GM13977 (cell line): ENCODE measurements around the gene CDK19.
"Not testable (repeated sequence)": the region's sequence is repeated elsewhere in the genome, so short reads cannot be mapped to it uniquely, and the experiment has no call there.

Source experiments
- DNase-seq: peaks from one replicate; pipeline ENCODE4 v3.0.0; 2012; ENCODE audit warnings: low spot score
- in situ Hi-C: fragments of 300-500 bp; cut with MboI; formaldehyde crosslinking; loops from one replicate; pipeline ENCODE4 v1.12.0; 2022; ENCODE audit warnings: low sequenced_read_pairs, low pct_unique_long_range_greater_than_20kb, mixed read lengths, inconsistent platforms; ENCODE audit not compliant: unreplicated experiment
- TF ChIP-seq, protein P1 (sequence below): IDR thresholded peaks from 2 replicates; pipeline ENCODE4 v1.5.1; 2012; ENCODE audit warnings: mild to moderate bottlenecking, control low read depth; ENCODE audit not compliant: insufficient read depth; ENCODE audit errors: extremely low read depth, missing control alignments

The CDK19 gene

DNA sequence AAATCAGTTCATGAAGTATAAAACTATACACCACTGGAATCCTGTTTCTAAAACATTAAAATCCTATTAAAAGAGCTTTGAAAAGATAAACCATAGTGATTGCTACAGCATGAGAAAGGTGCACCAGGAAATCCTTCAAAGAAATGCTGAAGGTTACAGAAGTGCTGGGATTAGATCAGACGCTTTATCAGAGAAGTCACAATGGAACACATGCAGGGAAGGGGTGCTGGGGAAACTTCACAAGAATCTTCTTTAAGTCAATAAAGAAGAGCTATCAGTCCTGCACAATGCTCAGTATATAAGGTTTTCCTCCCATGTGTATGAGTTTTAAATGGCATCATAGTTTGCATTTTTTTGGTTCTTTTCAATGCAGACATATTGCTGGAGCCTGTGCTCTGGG is 201.2 kb downstream of the CDK19 start:
- no peak for DNase-seq
- in situ Hi-C loops, result no loop called here
- TF ChIP-seq, protein P1, sequence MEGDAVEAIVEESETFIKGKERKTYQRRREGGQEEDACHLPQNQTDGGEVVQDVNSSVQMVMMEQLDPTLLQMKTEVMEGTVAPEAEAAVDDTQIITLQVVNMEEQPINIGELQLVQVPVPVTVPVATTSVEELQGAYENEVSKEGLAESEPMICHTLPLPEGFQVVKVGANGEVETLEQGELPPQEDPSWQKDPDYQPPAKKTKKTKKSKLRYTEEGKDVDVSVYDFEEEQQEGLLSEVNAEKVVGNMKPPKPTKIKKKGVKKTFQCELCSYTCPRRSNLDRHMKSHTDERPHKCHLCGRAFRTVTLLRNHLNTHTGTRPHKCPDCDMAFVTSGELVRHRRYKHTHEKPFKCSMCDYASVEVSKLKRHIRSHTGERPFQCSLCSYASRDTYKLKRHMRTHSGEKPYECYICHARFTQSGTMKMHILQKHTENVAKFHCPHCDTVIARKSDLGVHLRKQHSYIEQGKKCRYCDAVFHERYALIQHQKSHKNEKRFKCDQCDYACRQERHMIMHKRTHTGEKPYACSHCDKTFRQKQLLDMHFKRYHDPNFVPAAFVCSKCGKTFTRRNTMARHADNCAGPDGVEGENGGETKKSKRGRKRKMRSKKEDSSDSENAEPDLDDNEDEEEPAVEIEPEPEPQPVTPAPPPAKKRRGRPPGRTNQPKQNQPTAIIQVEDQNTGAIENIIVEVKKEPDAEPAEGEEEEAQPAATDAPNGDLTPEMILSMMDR, result no peak

DNA sequence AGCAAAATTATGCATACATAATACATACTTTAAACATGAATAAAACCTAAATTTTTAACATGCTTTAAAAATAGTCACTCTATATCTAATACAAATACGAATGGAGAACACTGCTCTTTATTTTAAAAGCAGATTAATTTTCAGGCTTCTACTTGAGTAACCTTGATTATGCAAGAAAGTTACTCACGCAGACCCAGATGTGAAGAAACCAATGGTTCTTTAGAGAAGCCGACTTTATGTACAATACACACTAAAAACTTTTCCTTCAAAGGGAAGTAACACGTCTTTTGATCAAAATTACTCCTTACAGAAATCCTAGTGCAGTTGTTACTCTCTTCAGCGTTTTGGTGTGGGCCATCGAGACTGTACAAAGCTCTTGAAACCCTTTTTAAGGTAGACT is 201.9 kb downstream of the CDK19 start:
- in situ Hi-C loops, result no loop called here
- no peak for DNase-seq
- TF ChIP-seq, protein P1, result no peak

DNA sequence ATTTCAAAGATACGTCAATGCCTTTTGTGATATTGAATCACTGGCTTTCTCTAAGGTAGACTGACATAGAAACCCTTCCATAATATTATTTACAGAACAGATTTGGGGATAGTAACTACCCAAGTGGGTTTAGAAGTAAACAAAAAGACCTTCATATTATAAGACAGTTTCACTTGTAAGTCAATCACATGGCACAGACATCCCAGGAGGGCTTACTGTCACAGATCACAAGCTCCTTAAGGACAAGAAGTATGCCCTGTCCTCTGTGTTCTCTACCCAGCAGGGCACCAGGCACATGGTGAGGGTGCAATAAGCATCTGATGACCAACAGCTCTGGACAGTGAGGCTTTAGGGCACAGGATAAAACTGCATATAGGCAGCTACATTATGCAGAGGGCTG is 203.0 kb downstream of the CDK19 start:
- in situ Hi-C loops, result no loop called here
- TF ChIP-seq, protein P1, result no peak
- no peak for DNase-seq

DNA sequence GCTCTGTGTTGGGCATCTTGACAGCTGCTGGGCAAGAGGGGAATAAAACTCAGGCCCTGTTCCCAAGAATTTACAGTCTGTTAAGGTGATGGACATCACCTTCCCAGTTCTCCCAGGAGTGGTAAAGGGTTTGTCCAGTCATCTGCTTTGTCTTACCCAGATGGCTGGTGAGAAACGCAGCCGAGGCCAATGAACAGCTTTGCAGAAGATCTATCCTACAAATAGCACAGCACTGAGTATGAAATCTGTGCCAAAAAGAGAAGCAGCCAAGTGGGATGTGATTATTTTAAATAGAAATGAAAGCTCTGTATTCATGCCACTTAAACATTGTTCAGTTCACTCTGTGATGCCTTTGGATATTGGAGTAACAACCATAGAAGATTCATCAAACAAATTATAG is 206.2 kb downstream of the CDK19 start:
- DNase-seq, result no peak
- TF ChIP-seq, protein P1, result no peak
- in situ Hi-C loops, result no loop called here

DNA sequence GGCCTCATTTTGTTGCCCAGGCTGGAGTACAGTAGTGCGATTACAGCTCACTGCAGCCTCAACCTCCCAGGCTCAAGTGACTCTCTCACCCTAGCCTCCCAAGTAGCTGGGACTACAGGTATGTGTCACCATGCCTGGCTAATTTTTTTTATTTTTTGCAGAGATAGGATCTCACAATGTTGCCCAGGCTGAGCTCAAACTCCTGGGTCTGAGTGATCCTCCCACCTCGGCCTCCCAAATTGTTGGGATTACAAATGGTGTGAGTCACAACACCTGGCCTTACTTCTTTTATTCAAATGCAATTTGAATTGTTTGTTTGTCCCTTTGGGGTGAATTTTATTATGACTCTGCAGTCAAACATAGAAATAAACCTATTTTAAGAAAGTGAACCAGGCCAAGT is 207.1 kb downstream of the CDK19 start:
- TF ChIP-seq, protein P1, result no peak
- in situ Hi-C loops, result no loop called here
- no peak for DNase-seq

DNA sequence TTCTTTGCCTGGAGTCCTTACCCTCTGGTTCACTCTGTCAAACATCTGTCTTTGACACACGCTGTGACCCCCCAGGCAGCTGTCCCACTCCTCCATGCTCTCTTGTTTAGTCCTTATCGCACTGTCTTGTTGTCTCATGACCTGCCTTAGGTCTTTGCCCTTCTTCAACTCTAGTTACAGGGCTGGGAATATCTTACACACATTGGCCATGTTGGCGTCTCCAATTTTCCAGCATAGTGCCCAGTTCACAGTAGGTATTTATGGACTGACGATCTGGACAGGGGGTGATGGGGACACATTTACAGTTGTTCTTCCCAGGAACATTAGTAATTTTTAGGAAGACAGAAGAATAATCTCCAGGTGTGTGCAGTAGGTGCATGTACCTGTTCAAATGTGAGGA is 209.1 kb downstream of the CDK19 start:
- TF ChIP-seq, protein P1, result no peak
- in situ Hi-C loops, result no loop called here
- no peak for DNase-seq

DNA sequence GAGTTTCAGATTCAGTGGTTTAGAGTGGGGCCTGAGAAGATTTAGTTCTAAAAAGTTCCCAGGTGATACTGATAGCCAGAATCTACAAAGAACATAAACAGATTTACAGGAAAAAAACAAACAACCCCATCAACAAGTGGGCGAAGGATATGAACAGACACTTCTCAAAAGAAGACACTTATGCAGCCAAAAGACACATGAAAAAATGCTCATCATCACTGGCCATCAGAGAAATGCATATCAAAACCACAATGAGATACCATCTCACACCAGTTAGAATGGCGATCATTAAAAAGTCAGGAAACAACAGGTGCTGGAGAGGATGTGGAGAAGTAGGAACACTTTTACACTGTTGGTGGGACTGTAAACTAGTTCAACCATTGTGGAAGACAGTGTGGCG is 214.6 kb downstream of the CDK19 start:
- DNase-seq, in situ Hi-C loops: not testable (repeated sequence)

DNA sequence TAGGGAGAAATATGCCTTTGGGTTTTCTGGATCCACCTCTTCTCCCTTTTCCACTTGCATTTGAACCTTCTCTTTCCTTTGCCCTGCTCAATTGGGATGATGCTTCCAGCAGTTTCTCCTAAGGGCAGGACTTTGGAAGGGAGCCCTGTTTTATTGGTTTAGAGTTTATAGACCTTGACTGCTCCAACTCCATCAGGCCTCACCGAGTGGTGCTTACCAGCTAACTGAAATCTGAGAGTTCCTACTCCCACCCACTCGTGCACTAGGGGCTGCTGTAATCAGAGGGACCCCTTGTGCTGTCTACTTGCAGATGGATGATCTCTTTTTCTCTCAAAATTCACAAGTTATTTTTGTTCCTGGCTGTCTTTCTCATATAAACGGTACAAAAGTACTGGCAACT is 217.5 kb downstream of the CDK19 start:
- in situ Hi-C loops, result no loop called here
- TF ChIP-seq, protein P1, result no peak
- no peak for DNase-seq
